ENCODE data around the gene TCEAL9. TPM values are rescaled to one million over a fixed set of nuclear protein-coding genes. Genes with fewer than 3 reads are reported as not detected.

Gene TCEAL9
- total and polyA plus RNA-seq, 2 of the 4 experiments (the other 2 are of a cell fraction): 20.3 to 111 TPM

GRCh38 chrX:103376118-103376978 lies 20.0 kb downstream of the TCEAL9 start, which contains the start of gene BEX3:
BEX3 (plus strand) TSS chrX:103376538; CDS start chrX:103377522, 984 bp downstream.
- Histone ChIP-seq H3K79me1 (ENCODE audit: low read depth in 1 of 2, low read length in 2 of 2) (peaks cover 0 to 8% of the 10 kb centered on the region in 2 experiments; a peak in 2 of 4 replicates), H3K23ac (ENCODE audit: low read depth, low read length) (peak within 1 kb of the TSS; percentile 89), H4K8ac (ENCODE audit: low read depth in 2 of 2, low read length in 2 of 2) (peak within 1 kb of the TSS; percentile 83 to 97), H3K9ac (ENCODE audit: low read depth, low read length) (peak within 1 kb of the TSS; percentile 95), H4K5ac (ENCODE audit: low read depth, low read length) (peak within 1 kb of the TSS; percentile 91), H3K18ac (ENCODE audit: low read depth, low read length) (peak within 1 kb of the TSS; percentile 97), H3K36me3 (ENCODE audit: control insufficient read depth, insufficient read depth, low read length) (peaks cover 7% of the 10 kb centered on the region), H3K4me1 (ENCODE audit: control insufficient read depth, insufficient read depth, low read length) (peaks cover 3% of the 10 kb centered on the region), H3K27ac (ENCODE audit: insufficient read depth, low read length) (peak within 1 kb of the TSS; percentile 99), H3K4ac (ENCODE audit: low read depth, low read length) (peak within 1 kb of the TSS; percentile 88), H4K20me1 (ENCODE audit: insufficient read depth, low read length) (no peaks in the 10 kb centered on the region), H3K4me3 (ENCODE audit: insufficient read depth, low read depth, low read length) (peak within 1 kb of the TSS; percentile 88), H2BK120ac (ENCODE audit: low read depth, low read length) (peak within 1 kb of the TSS; percentile 56; the same call in 1 of the 2 replicates), H2AFZ (replicated peaks; ENCODE audit: low read length, poor library complexity) (peak within 1 kb of the TSS; percentile 86), H2AK9ac (replicated peaks; ENCODE audit: low read depth, low read length, poor library complexity) (peak within 1 kb of the TSS; percentile 96), H2BK20ac (ENCODE audit: low read depth, low read length) (peak within 1 kb of the TSS; percentile 33; the same call in 1 of the 2 replicates), H3K9me1 (ENCODE audit: insufficient read depth, low read length) (no peaks in the 10 kb centered on the region), H2BK5ac (ENCODE audit: low read depth, low read length, poor library complexity, severe bottlenecking) (peak within 1 kb of the TSS; percentile 89), H2AK5ac (ENCODE audit: low read depth, low read length) (peak within 1 kb of the TSS; percentile 94), H3K27me3 (ENCODE audit: control insufficient read depth, insufficient read depth, low read length) (peaks cover 2% of the 10 kb centered on the region; the same call in 1 of the 2 replicates), H3K4me2 (ENCODE audit: low read depth, low read length) (peak within 1 kb of the TSS; percentile 93), H4K91ac (ENCODE audit: insufficient read depth, low read depth, low read length) (peak within 1 kb of the TSS; percentile 92), H3K9me3 (ENCODE audit: control insufficient read depth, insufficient read depth, low read length) (no peaks in the 10 kb centered on the region), H2BK15ac (ENCODE audit: low read depth, low read length) (peak within 1 kb of the TSS; percentile 74; the same call in 2 of the 3 replicates), H3K14ac (replicated peaks; ENCODE audit: low read depth, low read length) (peak within 1 kb of the TSS; percentile 67), H3K56ac (ENCODE audit: extremely low read depth, insufficient read depth, low read length) (peak within 1 kb of the TSS; percentile 87)
- TF ChIP-seq CTCF (conservative IDR thresholded peaks at IDR 0.05; ENCODE audit: low read depth, low read length) (no peak), MAFK (IDR thresholded peaks at IDR 0.05; ENCODE audit: low read depth, low read length) (no peak), POLR2A (IDR thresholded peaks at IDR 0.05; ENCODE audit: low read depth, low read length) (peak; percentile 80), BHLHE40 (IDR thresholded peaks at IDR 0.05; ENCODE audit: low read depth, low read length) (peak; percentile 80), MAZ (IDR thresholded peaks at IDR 0.05; ENCODE audit: borderline replicate concordance, low read depth, low read length) (no peak; the same call in 1 of the 2 replicates), RCOR1 (IDR thresholded peaks at IDR 0.05; ENCODE audit: insufficient replicate concordance, low read length) (no peak), USF2 (IDR thresholded peaks at IDR 0.05; ENCODE audit: low read depth, low read length) (peak; percentile 92)
- in situ Hi-C loops (cut with MboI; ENCODE audit: low sequenced_read_pairs) (no loop called here), dilution Hi-C loops (cut with HindIII; ENCODE audit: low sequenced_read_pairs, unreplicated experiment) (no loop called here), intact Hi-C loops (cut with micrococcal nuclease) (no loop called here)
- CTCF ChIA-PET: no interaction called here
- peak; percentile 59 for DNase-seq
- BruUV-seq (replicated peaks): no TSS peak
- POLR2A ChIA-PET (ENCODE audit: unreplicated experiment): interaction anchor here (0.6 to 1.0 kb wide), 3 partner anchors 8 to 20 kb away, joined by 3 to 4 read pairs (median 3); partner anchors contain the start of gene TCEAL9
- 36% methylated on average over 13 of the region's 62 CpGs; no CpG with 5 or more reads in 1 of the 2 experiments for WGBS, 2 experiments (ENCODE audit: extremely low coverage in 2 of 2, insufficient read length in 1 of 2)
- peak; percentile 72 for ATAC-seq (ENCODE audit: low read depth)

Measured in IMR-90 (cell line).